HG03108 (cell line): ENCODE results near the gene PLA2G1B.
"Not testable (repeated sequence)": the region's sequence is repeated elsewhere in the genome, so short reads cannot be mapped to it uniquely, and the experiment has no call there.

Experiments used
- ATAC-seq: cut with Tn5 transposase; IDR thresholded peaks from one replicate; pipeline ENCODE4 v1.9.1; 2021; ENCODE audit warnings: moderate library complexity; ENCODE audit not compliant: unreplicated experiment

Gene PLA2G1B

DNA sequence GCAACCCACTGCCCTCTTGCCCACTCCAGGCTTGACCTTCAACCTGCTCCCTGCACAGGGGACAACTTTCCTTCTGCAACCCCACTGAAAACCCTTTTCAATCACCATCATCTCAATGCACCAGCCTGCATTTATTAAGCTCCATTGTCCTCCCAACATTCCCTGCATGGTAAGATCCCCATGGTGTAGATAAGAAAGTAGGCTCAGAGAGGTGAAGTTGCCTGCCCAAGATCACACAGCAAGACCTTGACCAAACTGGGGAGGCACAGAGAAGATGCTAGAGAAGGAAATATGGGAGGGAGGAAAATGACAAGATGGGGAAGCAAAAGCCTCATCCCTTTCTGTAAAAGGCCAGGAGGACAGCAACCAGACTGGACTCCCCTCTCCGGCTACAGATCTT lies 31.5 kb upstream of the PLA2G1B start:
- no peak for ATAC-seq

DNA sequence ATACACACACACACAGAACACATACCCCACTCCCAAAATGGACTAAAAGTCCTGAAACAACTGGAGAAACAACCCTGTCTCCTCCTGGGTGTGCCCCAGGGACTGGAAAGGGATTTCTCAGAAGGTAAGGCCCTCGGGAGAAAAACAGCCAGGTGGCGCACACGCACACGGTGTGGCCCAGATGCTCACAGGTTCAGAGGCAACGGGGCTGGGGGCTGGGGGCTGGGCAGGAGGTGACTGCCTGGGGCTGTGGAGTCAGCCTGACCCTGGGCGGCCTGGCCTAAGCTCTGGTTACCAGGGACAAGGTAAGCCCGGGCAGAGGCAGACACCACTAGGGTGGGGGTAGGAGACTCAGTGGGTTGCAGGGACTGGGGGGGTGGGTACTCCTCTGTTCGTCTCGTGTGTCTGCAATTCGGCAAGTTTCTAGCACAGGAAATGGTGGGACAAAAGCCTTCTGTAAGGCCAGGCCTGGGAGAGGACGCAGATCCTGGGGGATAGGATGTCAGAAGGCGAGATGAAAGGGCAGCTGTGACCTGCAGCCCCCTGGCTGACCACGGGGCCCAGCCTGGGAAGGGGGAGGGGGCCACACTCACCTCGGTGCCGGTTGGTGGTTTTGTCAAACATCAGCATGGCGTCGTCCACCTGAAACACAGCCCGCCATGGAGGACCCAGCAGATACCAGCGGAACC lies 31.0 kb upstream of the PLA2G1B start:
- no peak for ATAC-seq

DNA sequence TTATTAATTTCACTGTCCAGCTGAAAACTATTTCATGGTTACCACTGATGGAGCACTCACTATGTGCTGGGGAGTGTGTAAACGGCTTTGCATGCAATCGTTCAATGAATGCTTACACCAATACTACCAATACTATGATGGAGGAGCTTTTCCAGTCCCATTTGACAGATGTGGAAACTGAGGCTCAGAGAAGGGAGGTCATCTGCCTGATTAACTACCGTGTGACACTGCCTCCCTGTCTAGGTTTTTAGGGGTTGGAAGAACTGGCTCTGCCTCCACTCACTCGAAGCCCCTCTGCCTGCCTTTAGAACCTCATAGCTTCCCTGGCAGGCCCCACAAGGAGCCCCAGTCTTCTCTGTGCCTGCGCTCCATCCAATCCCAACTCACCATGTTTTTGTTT lies 29.5 kb upstream of the PLA2G1B start:
- ATAC-seq, result no peak

- no peak for ATAC-seq
Measured at GRCh38 chr12:120356567-120357030, 29.0 kb upstream of the PLA2G1B start.

- no peak for ATAC-seq
Measured at GRCh38 chr12:120353556-120354317, 26.2 kb upstream of the PLA2G1B start.

- no peak for ATAC-seq
Measured at GRCh38 chr12:120353136-120353535, 25.6 kb upstream of the PLA2G1B start.

- no peak for ATAC-seq
Measured at GRCh38 chr12:120352117-120352516, 24.5 kb upstream of the PLA2G1B start.

- no peak for ATAC-seq
Measured at GRCh38 chr12:120350576-120351350, 23.2 kb upstream of the PLA2G1B start.

DNA sequence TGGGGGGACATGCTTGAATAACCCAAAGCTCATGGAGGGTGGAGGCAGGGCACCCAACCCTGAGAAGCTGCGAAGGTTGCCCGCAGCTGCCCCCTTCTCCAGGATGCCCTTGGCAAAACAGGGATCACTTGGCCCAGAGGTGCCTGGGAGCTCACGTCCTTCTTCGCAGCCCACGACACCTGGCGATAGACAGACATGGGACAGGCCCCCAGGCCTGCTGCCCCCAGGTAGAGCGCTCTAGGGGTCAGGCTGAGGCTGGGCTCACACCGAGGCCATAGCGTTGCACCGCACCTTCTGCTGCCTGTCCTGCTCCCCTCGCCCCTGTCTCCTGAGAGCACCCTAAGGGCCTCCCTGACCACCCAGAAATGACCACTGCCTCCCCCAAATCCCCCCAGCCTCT lies 20.2 kb upstream of the PLA2G1B start:
- ATAC-seq, result no peak

DNA sequence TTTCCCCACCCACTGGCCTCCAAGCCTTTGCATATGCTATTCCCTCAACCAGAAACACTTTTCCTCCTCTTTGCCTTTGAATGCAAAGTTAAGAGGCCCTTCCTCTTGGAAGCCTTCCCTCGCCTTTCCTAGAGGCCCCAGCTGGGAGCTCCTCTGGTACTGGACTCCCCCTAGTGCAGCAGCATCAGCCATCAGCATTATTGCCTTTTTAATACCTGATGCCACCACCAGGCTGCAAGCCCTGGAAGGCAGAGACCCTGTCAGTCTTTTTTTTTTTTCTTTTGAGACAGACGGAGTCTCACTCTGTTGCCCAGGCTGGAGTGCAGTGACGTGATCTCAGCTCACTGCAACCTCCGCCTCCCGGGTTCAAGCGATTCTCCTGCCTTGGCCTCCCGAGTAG lies 19.1 kb upstream of the PLA2G1B start:
- no peak for ATAC-seq

- no peak for ATAC-seq
Measured at GRCh38 chr12:120346031-120346430, 18.5 kb upstream of the PLA2G1B start.

DNA sequence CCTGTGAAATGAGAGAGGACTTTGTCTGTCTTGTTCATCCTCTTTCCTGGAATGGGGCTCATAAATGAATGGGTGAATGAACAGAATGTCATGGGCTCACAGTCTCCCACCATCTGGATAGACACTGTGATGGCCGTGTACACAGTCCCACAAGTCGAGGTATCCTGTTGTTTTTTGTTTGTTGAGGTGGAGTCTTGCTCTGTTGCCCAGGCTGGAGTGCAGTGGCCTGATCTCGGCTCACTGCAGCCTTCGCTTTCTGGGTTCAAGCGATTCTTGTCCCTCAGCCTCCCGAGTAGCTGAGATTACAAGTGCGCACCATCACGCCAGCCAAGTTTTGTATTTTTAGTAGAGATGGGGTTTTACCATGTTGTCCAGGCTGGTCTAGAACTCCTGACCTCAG lies 16.1 kb upstream of the PLA2G1B start:
- ATAC-seq, result no peak

GRCh38 chr12:120343039-120343537 lies 15.5 kb upstream of the PLA2G1B start:
- ATAC-seq, result no peak

DNA sequence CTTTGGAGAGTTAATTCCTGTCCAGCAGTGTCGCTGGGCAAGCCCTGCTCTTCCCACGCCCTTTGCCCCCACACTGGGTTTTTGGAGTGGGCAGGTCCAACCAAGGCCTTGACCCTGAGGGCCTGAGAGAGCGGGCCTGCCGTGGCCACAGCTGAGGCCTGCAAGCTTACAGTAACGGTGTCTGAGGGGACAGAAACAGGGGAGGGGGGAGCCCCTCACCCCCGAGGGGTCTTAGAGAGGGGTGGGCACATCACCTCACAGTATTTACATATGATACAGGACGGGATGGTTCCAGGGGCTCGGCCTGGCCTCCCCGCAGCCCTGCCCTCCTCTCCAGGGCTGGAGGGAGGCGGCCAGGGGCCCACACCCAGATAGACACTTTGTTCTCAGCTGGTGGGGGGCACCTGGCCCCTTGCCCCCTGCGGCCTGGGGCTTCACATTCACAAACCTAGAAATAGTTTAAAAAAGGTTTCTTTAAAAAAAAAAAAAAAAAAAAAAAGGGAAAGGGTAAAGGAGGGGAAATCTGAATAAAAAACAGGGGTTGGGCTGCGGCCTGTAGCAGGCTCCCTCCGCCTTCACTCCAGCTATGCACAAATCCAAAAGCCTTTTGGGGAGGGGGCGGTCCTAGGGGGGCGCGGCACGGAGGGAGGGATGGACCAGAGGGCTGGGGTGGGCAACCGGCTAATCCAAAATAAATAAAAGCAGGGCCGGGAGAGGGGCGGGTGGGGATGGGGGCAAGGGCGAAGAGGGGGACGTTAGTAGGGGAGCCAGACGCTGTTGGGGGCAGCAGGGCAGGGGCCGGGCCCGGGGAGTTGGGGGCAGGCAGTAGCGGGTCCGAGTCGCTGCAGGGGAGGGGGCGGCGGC lies 14.8 kb upstream of the PLA2G1B start:
- no peak for ATAC-seq

DNA sequence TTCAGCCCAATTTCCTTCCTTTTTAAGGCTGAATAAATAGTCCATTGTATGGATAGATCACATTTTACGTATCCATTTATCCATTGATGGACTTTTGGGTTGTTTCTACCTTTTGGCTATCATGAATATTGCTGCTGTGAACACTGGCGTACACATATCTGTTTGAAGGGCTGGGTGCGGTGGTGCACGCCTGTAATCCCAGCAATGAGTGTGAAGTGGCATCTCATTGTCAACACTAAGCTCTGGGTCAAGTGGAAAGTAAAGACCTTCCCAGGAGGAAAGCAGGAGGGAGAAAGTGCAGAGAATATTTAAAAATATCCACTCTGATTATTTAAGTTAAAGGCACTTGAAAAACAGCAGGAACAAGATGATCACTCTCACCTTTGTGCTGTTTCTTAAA lies 11.7 kb upstream of the PLA2G1B start:
- no peak for ATAC-seq

DNA sequence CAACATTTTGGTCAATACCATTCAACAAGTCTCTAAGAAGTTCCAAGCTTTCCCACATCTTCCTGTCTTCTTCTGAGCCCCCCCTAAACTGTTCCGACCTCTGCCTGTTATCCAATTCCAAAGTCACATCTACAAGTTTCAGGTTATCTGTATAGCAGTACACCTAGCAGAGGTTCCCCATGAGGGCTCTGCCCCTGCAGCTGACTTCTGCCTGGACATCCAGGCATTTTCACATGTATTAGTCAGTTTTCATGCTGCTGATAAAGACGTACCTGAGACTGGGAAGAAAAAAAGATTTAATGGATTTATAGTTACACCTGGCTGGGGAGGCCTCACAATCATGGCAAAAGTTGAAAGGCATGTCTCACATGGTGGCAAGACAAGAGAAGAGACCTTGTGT lies 10.2 kb upstream of the PLA2G1B start:
- ATAC-seq, result no peak

DNA sequence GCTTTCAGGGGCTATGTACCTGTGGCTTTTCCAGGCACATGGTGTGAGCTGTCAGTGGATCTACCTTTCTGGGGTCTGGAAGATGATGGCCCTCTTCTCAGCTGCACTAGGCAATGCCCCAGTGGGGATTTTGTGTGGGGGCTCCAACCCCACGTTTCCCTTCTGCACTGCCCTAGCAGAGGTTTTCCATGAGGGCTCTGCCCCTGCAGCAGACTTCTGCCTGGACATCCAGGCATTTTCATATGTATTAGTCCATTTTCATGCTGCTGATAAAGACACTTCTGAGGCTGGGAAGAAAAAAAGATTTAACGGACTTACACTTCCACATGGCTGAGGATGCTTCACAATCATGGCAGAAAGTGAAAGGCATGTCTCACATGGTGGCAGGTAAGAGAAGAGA lies 8.8 kb upstream of the PLA2G1B start:
- ATAC-seq, result not testable (repeated sequence)

- ATAC-seq, result not testable (repeated sequence)
Measured at GRCh38 chr12:120335447-120335846, 7.9 kb upstream of the PLA2G1B start.

DNA sequence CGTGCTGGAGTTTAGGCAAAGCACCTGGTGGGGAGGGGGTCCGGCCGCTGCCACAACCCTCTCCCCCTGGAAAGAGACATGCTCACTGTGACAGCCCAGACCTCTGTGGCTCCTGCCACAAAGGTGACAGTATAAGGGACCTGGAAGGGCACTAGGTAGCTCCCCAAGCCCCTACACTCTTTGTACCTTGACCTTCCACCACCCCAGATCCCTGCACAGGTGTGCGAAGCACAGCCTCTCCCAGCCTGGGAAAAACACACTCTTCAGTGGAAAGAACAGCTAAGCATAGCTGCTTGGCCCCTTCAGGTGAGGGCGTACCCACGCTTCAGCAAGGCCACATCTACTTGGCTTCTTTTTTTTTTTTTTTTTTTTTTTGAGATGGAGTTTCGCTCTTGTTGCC lies 4.9 kb upstream of the PLA2G1B start:
- ATAC-seq, result no peak

- ATAC-seq, result no peak
Measured at GRCh38 chr12:120332041-120332440, 4.5 kb upstream of the PLA2G1B start.

- no peak for ATAC-seq
Measured at GRCh38 chr12:120331390-120331789, 3.8 kb upstream of the PLA2G1B start.
